Immature natural killer cell (primary cell): Measurements from ENCODE around the gene PARD3B. TPM values are rescaled to one million over a fixed set of nuclear protein-coding genes. Genes with fewer than 3 reads are reported as not detected.

Source experiments
- DNase-seq, 3 donors: peaks; one replicate each; pipeline ENCODE4 v3.0.0; 2022; ENCODE audit warnings: mixed read lengths in 1 of 3
- H3K27ac Mint-ChIP-seq, 6 donors: one replicate each; pipeline ENCODE4 v1.8.0; 2020; ENCODE audit warnings: mixed read lengths in 6 of 6, mild to moderate bottlenecking in 5 of 6, inconsistent platforms in 4 of 6, moderate library complexity in 3 of 6
- H3K27me3 Mint-ChIP-seq, 3 donors: one replicate each; pipeline ENCODE4 v1.8.0; 2020 to 2021; ENCODE audit warnings: low read depth in 3 of 3, mild to moderate bottlenecking in 3 of 3, mixed read lengths in 3 of 3, moderate library complexity in 3 of 3, inconsistent platforms in 1 of 3
- H3K36me3 Mint-ChIP-seq, 3 donors: one replicate each; pipeline ENCODE4 v1.8.0; 2020; ENCODE audit warnings: mixed read lengths in 3 of 3, inconsistent platforms in 2 of 3, mild to moderate bottlenecking in 2 of 3
- H3K4me1 Mint-ChIP-seq, 2 donors: one replicate each; pipeline ENCODE4 v1.8.0; 2020; ENCODE audit warnings: inconsistent platforms in 2 of 2, mild to moderate bottlenecking in 2 of 2, mixed read lengths in 2 of 2, moderate library complexity in 1 of 2
- H3K4me3 Mint-ChIP-seq, 5 donors: one replicate each; pipeline ENCODE4 v1.8.0; 2020; ENCODE audit warnings: mild to moderate bottlenecking in 5 of 5, mixed read lengths in 5 of 5, inconsistent platforms in 3 of 5, moderate library complexity in 3 of 5
- H3K9me3 Mint-ChIP-seq, 6 donors: one replicate each; pipeline ENCODE4 v1.8.0; 2020; ENCODE audit warnings: mild to moderate bottlenecking in 6 of 6, mixed read lengths in 6 of 6, inconsistent platforms in 4 of 6, moderate library complexity in 3 of 6
- polyA plus RNA-seq, 3 donors: library from polyadenylated mRNA; unstranded; fragments of 300-500 nt; fragmentation: Illumina TruSeq; gene quantifications; one replicate each; pipeline ENCODE4 v1.2.3, GENCODE V29; 2021

The PARD3B gene
- polyA plus RNA-seq, 3 donors from 2014 or later = not detected

DNA sequence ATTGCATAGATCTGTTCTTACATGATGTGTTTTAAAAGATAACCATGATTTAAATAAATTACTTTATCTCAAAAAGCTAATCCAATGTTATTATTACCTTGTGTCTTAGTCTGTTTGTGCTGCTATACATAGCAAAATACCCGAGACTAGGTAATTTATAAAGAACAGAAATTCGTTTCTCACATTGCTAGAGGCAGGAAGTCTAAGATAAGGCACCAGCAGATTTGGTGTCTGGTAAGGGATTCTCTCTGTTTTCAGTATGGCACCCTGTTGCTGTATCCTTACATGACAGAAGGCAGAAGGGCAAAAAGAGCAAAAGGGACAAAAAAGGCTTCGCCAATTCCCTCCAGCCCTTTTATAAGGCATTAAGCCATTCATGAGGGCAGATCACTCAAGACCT lies 533.9 kb downstream of the PARD3B start:
- H3K27ac Mint-ChIP-seq = no peak overlapping the region
- peaks cover 0 to 7% of the 10 kb centered on the region in 2 donors for H3K4me1 Mint-ChIP-seq
- DNase-seq = no peak
- H3K9me3 Mint-ChIP-seq = peaks cover 0 to 2% (median 0%) of the 10 kb centered on the region in 6 donors
- H3K36me3 Mint-ChIP-seq = no peaks in the 10 kb centered on the region
- H3K27me3 Mint-ChIP-seq = no peaks in the 10 kb centered on the region
- no peak overlapping the region for H3K4me3 Mint-ChIP-seq

DNA sequence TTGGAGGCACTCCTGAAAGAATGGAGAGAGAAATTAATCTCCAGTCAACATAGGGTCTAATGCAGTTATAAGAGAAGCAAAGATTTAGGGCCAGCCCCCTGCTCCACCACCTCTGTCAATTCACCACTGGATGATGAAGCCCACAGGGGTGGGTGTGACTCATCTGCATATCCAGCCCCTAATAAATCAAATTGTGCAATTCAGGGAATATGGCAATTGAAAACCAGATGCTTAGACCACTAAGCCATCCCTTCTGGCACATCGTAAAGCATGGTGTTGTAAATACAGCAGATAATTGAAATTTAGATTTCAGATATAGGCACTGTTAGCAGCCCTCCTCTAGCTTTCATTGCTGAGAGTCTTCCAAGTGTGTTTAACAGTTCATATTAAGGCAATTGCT lies 541.4 kb downstream of the PARD3B start:
- Mint-ChIP-seq H3K36me3 (no peaks in the 10 kb centered on the region), H3K4me1 (no peaks in the 10 kb centered on the region), H3K9me3 (peaks cover 0 to 2% (median 0%) of the 10 kb centered on the region in 6 donors), H3K27ac (no peak overlapping the region), H3K27me3 (peaks cover 0 to 2% (median 0%) of the 10 kb centered on the region in 3 donors), H3K4me3 (no peak overlapping the region)
- no peak for DNase-seq

DNA sequence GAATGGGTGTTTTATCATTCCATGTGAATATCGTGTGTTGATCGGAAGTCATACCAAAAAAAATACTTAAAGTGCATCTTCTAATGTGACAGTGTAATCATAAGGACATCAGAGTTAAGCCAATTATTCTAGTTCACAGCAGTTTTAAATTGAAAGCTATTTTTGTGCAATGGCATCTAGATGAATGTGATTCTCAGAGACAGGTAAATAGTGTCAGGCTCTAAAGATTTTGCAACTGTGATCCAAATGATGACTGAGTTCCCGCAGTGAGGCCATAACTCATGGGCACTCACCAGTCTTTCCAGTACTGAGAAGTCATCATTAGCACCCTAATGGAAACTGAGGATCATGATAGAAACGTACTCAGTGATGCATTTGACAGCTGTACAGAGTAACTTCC lies 542.6 kb downstream of the PARD3B start:
- Mint-ChIP-seq H3K36me3 (no peaks in the 10 kb centered on the region), H3K27me3 (peaks cover 0 to 2% (median 0%) of the 10 kb centered on the region in 3 donors), H3K9me3 (peaks cover 0 to 5% (median 0%) of the 10 kb centered on the region in 6 donors), H3K4me3 (no peak overlapping the region), H3K27ac (no peak overlapping the region), H3K4me1 (peaks cover 0 to 7% of the 10 kb centered on the region in 2 donors)
- no peak for DNase-seq

DNA sequence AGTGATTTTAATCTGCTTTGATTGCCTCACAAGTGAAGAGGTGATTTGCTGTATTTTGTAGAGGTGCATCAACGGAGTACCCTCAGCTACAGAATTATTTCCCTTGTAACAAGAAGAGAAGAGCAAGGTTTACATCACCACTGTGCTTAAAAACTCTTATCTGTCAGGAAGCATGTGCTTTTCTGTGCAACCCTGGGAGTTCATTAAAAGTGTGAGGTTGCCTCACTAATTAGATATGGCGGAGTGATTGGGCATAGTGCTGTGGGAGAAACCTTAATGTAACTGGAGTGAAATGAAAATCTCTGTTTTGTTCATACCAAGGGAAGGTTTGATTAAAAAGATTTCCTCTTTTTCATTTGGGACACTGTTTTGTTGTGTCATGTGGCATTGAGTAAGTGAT lies 544.7 kb downstream of the PARD3B start:
- H3K4me3 Mint-ChIP-seq = no peak overlapping the region
- no peak for DNase-seq
- no peak overlapping the region for H3K27ac Mint-ChIP-seq
- no peaks in the 10 kb centered on the region for H3K27me3 Mint-ChIP-seq
- peaks cover 0 to 5% (median 0%) of the 10 kb centered on the region in 6 donors for H3K9me3 Mint-ChIP-seq
- no peaks in the 10 kb centered on the region for H3K36me3 Mint-ChIP-seq
- peaks cover 0 to 7% of the 10 kb centered on the region in 2 donors for H3K4me1 Mint-ChIP-seq

DNA sequence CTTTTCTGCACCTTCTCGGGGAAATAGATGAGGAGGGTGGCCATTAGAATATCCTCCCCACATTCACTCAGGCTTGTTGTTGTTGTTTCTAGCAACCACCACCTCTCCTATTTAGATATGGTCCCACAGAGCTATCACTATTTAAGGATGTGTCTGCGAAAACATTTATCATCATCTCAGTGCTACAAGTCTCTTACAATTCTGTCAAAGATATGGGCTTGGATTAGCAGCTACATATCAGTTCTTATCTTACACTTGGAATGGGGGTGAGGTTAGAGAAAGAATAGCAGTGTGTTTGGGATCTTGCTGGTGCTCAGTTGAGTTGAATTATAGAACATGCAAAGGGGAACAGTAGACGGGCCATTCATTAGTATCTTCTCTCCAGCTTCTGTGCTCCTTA lies 546.1 kb downstream of the PARD3B start:
- Mint-ChIP-seq H3K4me1 (peaks cover 0 to 7% of the 10 kb centered on the region in 2 donors), H3K27me3 (no peaks in the 10 kb centered on the region), H3K4me3 (no peak overlapping the region), H3K9me3 (peaks cover 0 to 5% (median 0%) of the 10 kb centered on the region in 6 donors), H3K36me3 (no peaks in the 10 kb centered on the region), H3K27ac (no peak overlapping the region)
- no peak for DNase-seq

DNA sequence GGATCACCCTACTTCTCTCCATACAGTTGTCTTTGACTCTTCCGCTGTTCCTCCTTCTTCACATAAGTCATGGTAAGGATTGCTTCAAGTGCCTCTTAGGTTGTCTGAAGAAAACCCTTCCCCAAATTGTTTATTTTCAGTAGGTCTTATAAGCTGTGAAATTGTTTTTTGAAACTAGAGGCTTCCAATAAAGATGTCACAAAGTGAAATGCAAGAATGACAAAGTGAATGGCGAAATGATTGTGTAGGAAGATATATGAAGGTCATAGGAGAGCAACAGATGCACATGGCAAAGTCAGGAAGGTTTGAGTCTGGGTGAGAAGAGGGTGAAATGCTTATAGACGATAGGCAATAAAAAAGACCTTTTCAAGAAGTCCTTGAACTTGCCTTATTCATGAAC lies 548.8 kb downstream of the PARD3B start:
- Mint-ChIP-seq H3K4me3 (no peak overlapping the region), H3K9me3 (peaks cover 0 to 5% (median 0%) of the 10 kb centered on the region in 6 donors), H3K27me3 (no peaks in the 10 kb centered on the region), H3K36me3 (no peaks in the 10 kb centered on the region), H3K27ac (no peak overlapping the region), H3K4me1 (peaks cover 0 to 7% of the 10 kb centered on the region in 2 donors)
- DNase-seq = no peak

DNA sequence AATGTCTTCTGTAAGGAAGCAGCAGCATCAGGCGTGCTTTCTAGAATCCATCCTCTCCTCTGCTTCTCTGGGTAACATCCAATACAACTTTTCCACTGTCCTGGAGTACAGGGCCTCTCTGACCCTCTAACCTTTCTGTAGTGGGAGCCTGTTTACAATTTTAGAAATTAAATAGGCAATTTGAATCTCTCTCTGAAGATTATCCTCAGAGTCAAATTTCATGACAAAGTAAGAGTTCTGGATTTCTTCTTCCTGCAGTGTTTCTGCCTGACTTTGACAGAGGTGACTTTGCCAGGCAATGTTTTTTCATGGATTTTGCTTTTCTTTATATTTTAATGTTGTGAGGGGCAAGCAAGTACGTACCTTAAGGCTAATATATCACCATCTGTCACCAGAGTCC lies 558.4 kb downstream of the PARD3B start:
- no peaks in the 10 kb centered on the region for H3K4me1 Mint-ChIP-seq
- H3K4me3 Mint-ChIP-seq = no peak overlapping the region
- H3K36me3 Mint-ChIP-seq = no peaks in the 10 kb centered on the region
- no peak for DNase-seq
- peaks cover 0 to 4% (median 0%) of the 10 kb centered on the region in 3 donors for H3K27me3 Mint-ChIP-seq
- H3K9me3 Mint-ChIP-seq = peaks cover 0 to 1% (median 0%) of the 10 kb centered on the region in 6 donors
- no peak overlapping the region for H3K27ac Mint-ChIP-seq

DNA sequence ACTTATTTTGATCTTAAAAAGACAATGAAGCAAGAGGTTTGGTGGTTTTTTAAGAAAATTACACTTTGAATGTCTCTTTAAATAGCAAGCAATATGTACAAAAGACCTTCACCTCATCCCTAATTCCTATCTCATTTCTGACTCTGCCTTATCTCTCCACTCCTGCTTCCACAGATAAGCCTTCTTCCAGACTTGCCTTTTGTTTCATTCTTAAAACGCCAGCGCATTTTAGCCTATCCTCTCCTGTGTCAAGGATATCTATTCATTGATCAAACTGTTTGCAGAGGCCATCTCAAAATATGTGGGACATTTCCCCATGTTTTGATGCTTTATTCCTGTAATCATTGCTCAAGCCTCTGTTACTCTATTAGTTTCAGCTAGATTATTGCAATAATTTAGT lies 562.5 kb downstream of the PARD3B start:
- no peak overlapping the region for H3K27ac Mint-ChIP-seq
- H3K9me3 Mint-ChIP-seq = peaks cover 0 to 4% (median 0%) of the 10 kb centered on the region in 6 donors

DNA sequence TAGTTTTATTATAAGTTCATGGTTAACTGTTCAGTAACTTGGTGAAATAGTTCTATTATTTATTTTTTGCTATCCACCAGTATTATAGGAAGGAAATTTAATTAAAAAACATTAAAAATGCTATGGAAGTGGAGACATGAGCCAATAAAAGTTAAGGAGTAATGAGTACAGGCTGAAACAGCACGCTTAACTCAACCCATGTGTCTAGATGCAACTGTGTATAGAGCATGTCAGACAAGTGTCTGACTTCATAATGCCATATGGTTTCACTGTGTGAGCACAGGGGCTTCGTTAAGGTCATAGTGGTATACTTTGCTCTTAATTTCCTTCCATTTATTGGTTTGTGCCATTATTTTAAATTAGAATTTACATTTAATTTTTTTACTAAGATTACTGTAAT lies 570.2 kb downstream of the PARD3B start:
- peaks cover 0 to 2% (median 0%) of the 10 kb centered on the region in 3 donors for H3K27me3 Mint-ChIP-seq
- H3K4me3 Mint-ChIP-seq = no peak overlapping the region
- peaks cover 0 to 7% (median 0%) of the 10 kb centered on the region in 6 donors for H3K9me3 Mint-ChIP-seq
- no peak overlapping the region for H3K27ac Mint-ChIP-seq
- H3K4me1 Mint-ChIP-seq = no peaks in the 10 kb centered on the region
- no peaks in the 10 kb centered on the region for H3K36me3 Mint-ChIP-seq
- DNase-seq = no peak

More for the DNA sequence above, 562.5 kb downstream of the PARD3B start:
- Mint-ChIP-seq H3K27me3 (peaks cover 0 to 2% (median 0%) of the 10 kb centered on the region in 3 donors), H3K36me3 (no peaks in the 10 kb centered on the region), H3K4me1 (no peaks in the 10 kb centered on the region), H3K4me3 (no peak overlapping the region)
- no peak for DNase-seq

DNA sequence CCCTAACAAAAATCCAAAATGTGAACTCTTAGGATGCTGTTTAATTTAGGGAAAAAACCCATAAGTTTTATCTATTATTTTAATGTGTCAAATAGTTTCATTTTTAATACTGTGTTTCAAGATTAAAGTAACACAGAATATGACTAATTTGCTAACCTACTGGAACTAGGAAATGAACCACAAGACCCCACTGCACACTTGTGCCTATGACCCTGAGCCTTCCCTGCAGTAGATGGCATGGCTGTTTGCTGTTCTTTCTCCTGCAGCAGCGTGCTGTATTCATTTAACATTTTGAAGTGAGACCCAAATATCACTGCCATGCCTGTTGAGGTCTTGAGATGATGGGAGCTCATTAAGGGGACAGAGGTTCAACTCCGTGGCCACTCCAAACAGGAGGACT lies 571.9 kb downstream of the PARD3B start:
- DNase-seq = no peak
- no peaks in the 10 kb centered on the region for H3K36me3 Mint-ChIP-seq
- peaks cover 0 to 2% (median 0%) of the 10 kb centered on the region in 3 donors for H3K27me3 Mint-ChIP-seq
- no peak overlapping the region for H3K4me3 Mint-ChIP-seq
- H3K9me3 Mint-ChIP-seq = peaks cover 0 to 7% (median 0%) of the 10 kb centered on the region in 6 donors
- no peaks in the 10 kb centered on the region for H3K4me1 Mint-ChIP-seq
- no peak overlapping the region for H3K27ac Mint-ChIP-seq

DNA sequence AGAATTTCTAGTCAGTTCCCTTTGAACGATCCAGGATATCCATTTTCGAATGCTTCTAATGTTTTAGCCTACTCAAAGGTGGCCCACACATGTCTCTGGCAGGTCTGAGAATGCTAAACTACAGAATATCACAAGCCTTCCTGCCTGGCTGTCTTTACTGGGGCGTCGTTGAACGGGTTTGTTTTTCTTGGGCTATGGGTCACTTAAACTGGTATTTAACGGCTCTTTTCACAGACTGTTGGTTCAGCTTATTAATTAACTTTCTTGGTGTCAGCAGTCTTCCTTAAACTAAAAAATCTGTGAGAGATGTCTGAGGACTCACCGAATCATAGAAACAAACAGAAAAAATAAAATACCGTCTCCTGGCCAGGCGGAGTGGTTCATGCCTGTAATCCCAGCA lies 573.9 kb downstream of the PARD3B start:
- DNase-seq = no peak
- Mint-ChIP-seq H3K27me3 (peaks cover 0 to 2% (median 0%) of the 10 kb centered on the region in 3 donors), H3K4me1 (no peaks in the 10 kb centered on the region), H3K36me3 (no peaks in the 10 kb centered on the region), H3K4me3 (no peak overlapping the region), H3K9me3 (peaks cover 0 to 4% (median 0%) of the 10 kb centered on the region in 6 donors), H3K27ac (no peak overlapping the region)

DNA sequence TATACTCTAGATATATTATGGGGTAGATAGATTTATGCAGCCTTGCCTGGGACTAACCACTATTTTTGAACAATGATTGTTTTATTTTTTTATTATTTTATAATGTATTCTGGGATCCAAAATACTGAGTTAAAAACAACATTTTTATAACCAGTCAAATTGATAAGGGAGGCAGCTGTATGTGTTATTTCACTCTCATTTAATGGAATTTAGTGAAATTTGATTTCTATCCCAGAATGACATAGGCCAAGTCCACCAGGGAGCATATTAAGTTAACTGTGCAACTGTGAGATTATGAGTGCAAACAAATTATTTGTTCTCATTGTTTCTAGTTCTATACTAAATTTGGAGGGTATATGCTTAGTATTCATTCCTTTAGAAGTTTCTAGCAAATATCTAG lies 583.5 kb downstream of the PARD3B start:
- H3K4me1 Mint-ChIP-seq = peaks cover 15 to 20% of the 10 kb centered on the region in 2 donors
- H3K4me3 Mint-ChIP-seq = no peak overlapping the region
- H3K27ac Mint-ChIP-seq = no peak overlapping the region
- H3K27me3 Mint-ChIP-seq = peaks cover 0 to 6% (median 0%) of the 10 kb centered on the region in 3 donors
- no peak for DNase-seq
- peaks cover 0 to 4% (median 0%) of the 10 kb centered on the region in 6 donors for H3K9me3 Mint-ChIP-seq
- H3K36me3 Mint-ChIP-seq = no peaks in the 10 kb centered on the region

DNA sequence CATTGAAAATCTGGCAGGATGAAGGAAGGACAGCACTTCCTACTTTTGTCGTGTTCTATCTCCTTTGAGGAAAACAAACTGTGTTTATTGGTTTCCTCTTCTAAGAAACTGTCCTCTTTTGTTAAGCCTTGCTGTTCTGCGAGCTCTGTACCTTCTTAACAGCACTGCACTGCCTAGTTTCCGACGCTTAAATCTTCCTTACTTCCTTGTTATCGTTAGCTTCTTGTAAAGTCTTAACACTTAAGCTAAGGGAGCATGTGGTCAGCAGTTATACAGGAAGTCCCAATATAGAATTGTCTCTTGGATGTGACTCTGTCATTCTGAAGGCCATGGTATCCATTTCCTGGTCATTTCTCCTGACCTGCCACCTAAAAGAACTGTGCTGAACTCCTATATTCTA lies 584.3 kb downstream of the PARD3B start:
- Mint-ChIP-seq H3K4me1 (peaks cover 15 to 20% of the 10 kb centered on the region in 2 donors), H3K27me3 (peaks cover 0 to 6% (median 0%) of the 10 kb centered on the region in 3 donors), H3K27ac (peak overlapping the region in 3 of 6 donors; percentile 1 to 47 (median 7)), H3K9me3 (peaks cover 0 to 4% (median 0%) of the 10 kb centered on the region in 6 donors), H3K4me3 (no peak overlapping the region), H3K36me3 (no peaks in the 10 kb centered on the region)
- DNase-seq = no peak

DNA sequence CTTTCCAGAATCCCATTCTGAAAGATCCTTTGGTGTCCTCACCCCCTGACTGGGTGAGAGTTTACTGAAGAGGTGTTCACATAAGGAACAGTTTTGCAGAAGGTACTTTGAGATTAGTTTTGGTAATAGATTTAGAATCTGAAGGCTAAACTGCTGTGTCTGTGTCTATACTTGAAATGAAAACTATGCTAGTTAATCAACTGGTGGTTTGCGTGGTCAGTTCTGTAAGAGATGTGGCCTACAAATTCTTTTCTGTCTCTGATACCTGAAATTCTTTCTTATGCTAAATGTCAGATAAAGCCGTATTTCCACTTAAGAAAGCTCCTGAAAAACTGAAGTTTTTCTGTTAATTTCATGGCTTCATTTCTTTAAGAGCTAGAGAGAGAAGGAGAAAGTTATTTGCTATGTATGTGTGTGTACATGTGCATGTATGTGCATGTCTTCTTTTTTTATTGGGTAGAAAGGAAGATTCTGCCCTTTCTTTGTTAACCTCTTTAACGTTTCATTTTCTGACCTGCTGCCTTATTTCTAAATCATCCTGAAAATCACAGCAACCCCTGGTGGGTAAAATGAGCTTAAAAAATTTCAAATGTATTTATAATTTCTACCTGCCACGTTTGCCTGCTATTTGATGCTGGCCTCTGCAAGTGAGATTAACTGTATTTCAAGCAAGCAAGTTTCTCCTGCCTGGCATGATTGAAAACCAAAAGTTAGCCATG lies 585.0 kb downstream of the PARD3B start:
- DNase-seq = no peak
- Mint-ChIP-seq H3K4me1 (peaks cover 15 to 20% of the 10 kb centered on the region in 2 donors), H3K36me3 (no peaks in the 10 kb centered on the region), H3K27ac (peak overlapping the region in 1 of 6 donors; percentile 36), H3K9me3 (peaks cover 0 to 3% (median 0%) of the 10 kb centered on the region in 6 donors), H3K27me3 (peaks cover 0 to 6% (median 0%) of the 10 kb centered on the region in 3 donors), H3K4me3 (no peak overlapping the region)
